GM18867 (cell line): Measurements from ENCODE around the gene MRAS.
"Not testable (repeated sequence)": the region's sequence is repeated elsewhere in the genome, so short reads cannot be mapped to it uniquely, and the experiment has no call there.

Experiments
- ATAC-seq: cut with Tn5 transposase; IDR thresholded peaks from one replicate; pipeline ENCODE4 v1.9.1; 2021; ENCODE audit warnings: mild to moderate bottlenecking, moderate library complexity; ENCODE audit not compliant: unreplicated experiment

Gene MRAS

DNA sequence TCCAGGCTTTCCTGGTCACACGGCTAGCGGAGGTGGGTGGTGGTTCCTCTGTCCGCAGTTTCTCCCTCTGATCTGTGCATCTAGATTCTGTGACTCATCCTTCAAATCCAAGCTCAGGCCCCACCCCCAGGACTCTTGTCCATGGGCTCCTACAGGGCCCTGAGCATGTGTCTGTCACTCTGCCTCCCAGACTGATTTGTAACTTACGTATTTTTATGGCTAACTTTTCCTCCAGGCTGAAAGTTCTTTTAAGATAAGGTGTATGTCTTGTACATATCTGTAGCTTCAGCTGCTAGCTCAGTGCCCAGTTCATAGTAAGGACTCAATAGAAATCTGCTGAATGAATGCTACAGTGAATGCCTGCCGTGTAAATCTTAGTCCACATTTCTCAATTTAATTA is 94.1 kb downstream of the MRAS start:
- no peak for ATAC-seq

- ATAC-seq: no peak
Observed at GRCh38 chr3:138443091-138443490, 94.7 kb downstream of the MRAS start.

GRCh38 chr3:138443521-138444503 is 95.4 kb downstream of the MRAS start:
- ATAC-seq: no peak

GRCh38 chr3:138445236-138445635 is 96.9 kb downstream of the MRAS start:
- ATAC-seq: no peak

DNA sequence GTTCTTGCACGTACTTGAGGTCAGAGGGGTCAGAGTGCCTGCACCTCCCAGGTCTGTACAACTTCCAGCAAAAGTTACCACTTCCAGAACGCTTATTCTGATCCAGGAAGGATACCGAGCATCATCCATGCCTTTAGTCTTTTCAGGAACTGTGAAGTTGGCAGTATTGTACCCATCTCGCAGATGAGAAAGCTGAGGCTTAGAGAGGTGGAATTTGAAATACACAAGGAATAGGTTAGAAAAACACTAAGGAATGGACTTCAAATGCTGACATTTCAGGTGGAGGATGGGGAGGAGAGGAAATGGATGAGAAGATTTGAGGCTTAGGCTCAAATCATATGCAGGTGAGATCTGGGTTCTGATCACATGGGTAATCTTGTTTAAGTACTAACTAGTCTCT is 97.3 kb downstream of the MRAS start:
- no peak for ATAC-seq

DNA sequence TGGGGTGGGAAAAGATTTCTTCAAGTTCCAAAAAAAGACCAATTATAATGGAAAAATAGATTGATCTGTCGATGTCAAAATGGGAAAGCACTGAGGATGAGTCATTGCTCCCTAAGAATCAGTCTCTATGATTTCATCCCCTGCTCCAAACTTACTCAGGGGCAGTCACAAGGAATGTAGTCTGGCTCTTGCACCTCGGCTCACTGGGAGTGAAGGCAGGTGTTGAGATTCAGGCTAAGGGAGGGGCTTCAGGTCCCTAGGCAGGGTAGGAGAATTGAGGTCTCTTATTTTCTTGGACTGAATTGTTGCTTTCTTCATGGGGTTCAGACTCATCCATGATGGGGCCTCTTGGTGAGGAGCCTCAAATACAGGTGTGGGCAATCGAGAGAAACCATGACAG is 100.3 kb downstream of the MRAS start:
- ATAC-seq: no peak

DNA sequence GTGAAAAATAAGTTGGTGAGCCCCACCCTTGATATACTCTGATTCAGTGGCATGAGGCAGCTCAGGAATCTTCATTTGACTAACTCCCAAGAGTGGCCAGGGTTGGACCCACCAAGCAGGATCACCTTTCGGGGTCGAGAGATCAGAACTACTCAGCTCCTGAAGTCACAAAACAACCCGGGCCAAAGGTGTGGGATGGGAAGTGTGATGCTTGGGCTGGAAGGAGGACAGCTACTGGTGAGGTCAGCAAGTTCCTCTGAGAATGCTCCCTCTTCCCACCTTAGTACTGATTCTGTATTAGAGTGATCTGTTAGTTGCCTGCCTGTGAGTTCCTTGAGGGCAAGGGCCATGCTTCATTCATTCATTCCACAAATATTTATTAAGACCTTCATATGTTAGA is 101.1 kb downstream of the MRAS start:
- no peak for ATAC-seq

DNA sequence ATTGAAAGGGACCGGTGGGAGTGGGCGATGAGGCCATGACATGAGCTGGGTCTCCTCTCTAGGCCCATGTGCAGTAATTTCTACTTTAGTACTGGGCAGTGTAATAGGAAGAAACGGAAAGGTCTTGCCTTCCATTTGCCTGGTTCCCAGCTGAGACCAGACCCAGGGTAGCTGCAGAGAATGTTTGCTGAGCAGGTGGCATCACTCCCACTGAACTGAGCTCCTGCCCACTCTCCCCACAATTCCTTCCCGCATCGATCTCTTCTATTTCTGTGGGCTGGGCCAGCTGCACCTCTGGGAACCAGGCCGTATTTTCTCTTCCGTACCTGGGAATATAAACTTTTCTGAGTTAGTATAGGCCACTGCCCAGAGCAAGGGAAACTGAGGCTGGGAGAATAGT is 101.8 kb downstream of the MRAS start:
- no peak for ATAC-seq

DNA sequence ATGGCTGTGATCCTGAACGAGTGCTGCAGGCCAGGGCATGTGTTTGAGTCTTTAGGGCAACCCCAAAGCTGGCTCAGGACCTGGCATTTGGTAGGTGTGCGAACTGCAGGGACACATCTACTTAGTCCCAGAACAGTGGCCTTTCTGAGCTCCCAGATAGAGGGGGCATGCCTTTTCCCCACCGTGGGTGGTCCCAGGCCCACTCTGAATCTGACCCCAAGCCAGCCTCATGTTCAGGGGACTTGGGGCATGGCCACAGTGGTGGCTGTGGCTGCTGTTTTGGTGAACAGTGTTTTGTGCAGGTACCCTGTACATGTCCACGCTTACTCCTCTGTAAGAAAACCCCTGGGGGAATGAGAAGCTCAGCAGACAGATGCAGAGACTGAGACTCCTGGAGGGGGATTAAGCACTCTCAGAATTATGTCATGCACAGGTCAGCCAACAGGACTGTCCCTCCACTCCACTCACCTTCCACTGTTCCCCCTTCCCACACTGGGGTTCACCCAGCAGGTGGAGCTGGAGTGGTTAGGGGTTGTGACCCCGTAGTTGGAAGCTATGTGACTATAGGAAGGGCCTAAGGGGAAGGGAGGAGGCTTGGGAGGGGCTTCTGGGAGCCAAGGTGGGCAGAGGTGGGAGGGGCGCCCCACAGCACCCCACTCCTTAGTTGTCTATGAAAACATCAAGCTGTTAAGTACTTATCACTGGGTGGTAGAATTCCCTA is 102.5 kb downstream of the MRAS start:
- no peak for ATAC-seq

DNA sequence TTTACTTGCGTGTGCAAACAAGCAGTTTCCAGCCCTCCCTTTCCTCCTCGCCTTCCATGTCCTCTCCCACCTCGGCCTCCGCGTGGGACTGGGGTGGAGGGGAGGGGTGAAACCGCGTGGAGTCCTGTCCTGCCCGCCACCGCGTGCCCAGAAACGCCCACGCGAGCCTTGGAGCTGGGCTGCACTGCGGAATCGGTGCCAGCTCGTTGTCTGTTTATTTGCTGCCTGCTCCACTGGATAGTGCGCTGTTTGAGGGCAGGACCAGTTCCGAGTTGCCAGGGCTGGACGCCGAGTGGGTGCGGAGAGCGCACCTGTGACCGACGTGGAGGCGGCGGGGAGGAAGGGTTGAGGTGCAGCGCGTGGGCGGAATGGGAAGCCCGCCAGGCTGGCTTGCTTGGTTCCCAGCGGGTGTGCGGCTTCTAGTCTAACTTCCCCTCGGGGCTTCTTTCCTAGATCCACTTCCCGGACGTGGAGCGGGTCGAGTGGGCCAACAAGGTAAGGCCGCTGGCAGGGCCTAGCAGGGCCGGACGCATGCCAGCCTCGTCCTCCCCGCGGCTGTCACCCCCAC is 103.3 kb downstream of the MRAS start:
- ATAC-seq: no peak

DNA sequence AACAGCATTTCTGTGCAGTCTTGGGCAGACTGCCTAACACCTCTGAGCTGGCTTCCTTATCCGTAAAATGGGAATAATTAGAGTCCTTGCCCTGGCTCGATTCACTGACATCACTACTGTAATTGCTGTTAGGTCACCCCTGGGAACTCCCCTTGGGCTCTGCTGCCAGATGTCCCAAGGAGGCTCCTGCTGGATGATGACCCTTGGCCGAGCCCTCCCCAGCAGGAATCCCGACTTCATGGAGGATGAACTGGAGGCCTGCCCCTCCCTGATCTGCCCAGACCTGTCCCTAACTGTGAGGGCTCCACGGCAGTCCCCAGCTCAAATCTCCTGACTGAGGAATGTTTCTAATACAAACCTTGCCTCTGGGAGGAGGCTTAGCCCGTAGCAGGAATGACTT is 104.1 kb downstream of the MRAS start:
- ATAC-seq: no peak

- ATAC-seq: not testable (repeated sequence)
Observed at GRCh38 chr3:138453940-138454339, 105.6 kb downstream of the MRAS start.
